Osteoblast (primary cell): Measurements from ENCODE around the gene PSMA5. TPM values are rescaled to one million over a fixed set of nuclear protein-coding genes. Genes with fewer than 3 reads are reported as not detected.
A peak's percentile ranks its signal among the peaks of the same experiment; 100 is the strongest.

Experiments
- DNase-seq: peaks from one replicate; pipeline ENCODE4 v3.0.0; 2011; ENCODE audit warnings: low spot score, mixed read lengths; ENCODE audit not compliant: insufficient read length; ENCODE audit errors: missing footprints
- H2AFZ ChIP-seq: 2 replicates; pipeline ENCODE4 v1.6.0; 2011; ENCODE audit warnings: mild to moderate bottlenecking, low read length
- H3K27ac ChIP-seq: 2 replicates; pipeline ENCODE4 v1.5.1; 2011; ENCODE audit warnings: mild to moderate bottlenecking, low read depth, low read length, moderate library complexity
- H3K27me3 ChIP-seq: 2 replicates; pipeline ENCODE4 v1.6.0; 2012; ENCODE audit warnings: mild to moderate bottlenecking, control low read depth, inconsistent platforms, low read length, moderate library complexity; ENCODE audit not compliant: insufficient read depth
- H3K36me3 ChIP-seq: 2 replicates; pipeline ENCODE4 v1.5.1; 2011; ENCODE audit warnings: mild to moderate bottlenecking, low read length, control low read depth, moderate library complexity; ENCODE audit not compliant: insufficient read depth
- H3K4me1 ChIP-seq: 2 replicates; pipeline ENCODE4 v1.5.1; 2011; ENCODE audit warnings: mild to moderate bottlenecking, low read length, control low read depth, moderate library complexity; ENCODE audit not compliant: insufficient read depth
- H3K4me2 ChIP-seq: 2 replicates; pipeline ENCODE4 v1.6.0; 2011; ENCODE audit warnings: mild to moderate bottlenecking, low read length; ENCODE audit not compliant: insufficient read depth
- H3K4me3 ChIP-seq: fragments of 200-600 bp; sonication (generic); 3 replicates; pipeline ENCODE4 v1.5.1; 2012; ENCODE audit warnings: mild to moderate bottlenecking, low read length, inconsistent platforms; ENCODE audit not compliant: insufficient read depth
- H3K79me2 ChIP-seq: 2 replicates; pipeline ENCODE4 v1.6.0; 2012; ENCODE audit warnings: mild to moderate bottlenecking, low read length, control low read depth, inconsistent platforms; ENCODE audit not compliant: insufficient read depth
- H3K9me3 ChIP-seq: 2 replicates; pipeline ENCODE4 v1.5.1; 2011; ENCODE audit warnings: low read depth, low read length, control low read depth
- H4K20me1 ChIP-seq: 2 replicates; pipeline ENCODE4 v1.6.0; 2012; ENCODE audit warnings: mild to moderate bottlenecking, low read length, control low read depth; ENCODE audit not compliant: insufficient read depth
- total RNA-seq: library from RNA; depleted of rRNA; stranded (reverse); fragments of >200 nt; gene quantifications from 2 replicates; pipeline ENCODE4 v1.2.3, GENCODE V29; 2012
- TF ChIP-seq, protein P1 (sequence below): IDR thresholded peaks from 2 replicates; pipeline ENCODE4 v1.5.1; 2011; ENCODE audit warnings: mild to moderate bottlenecking, low read depth, low read length, moderate library complexity; ENCODE audit errors: extremely low read depth

The PSMA5 gene
- total RNA-seq, 1 donor, result 45.6 TPM

DNA sequence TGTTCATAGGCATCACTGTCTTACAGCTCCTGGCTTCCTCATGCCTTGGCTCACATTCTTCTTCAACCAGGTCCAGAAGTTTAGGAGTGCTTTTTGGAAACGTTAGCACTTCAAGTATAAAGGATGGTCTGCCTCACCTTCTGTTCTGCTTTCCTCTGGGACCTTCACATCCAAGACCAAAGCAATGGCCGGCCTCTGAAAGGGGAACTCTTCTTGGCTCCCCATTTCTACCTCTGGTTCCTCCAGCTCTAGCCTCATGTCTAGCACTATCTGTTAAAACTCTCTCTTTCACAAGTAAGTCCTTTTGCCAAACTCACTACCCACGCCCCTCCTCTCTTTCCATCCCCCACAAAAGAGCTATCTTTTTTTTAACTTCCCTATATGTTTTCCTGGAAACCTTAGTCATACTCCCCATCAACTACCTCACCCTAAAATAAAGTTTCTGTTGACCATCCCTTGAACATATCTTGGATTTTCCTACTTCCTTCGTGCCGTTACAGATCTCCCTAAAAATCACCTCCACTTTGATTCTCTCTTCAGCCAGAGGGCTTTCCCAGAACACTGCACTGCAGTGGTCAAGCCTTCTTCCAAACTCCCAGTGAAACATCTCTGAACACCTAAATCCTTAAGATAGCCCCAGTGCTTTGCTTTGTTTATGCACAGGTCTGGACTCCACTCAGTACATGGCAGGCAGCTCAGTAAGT, 36.5 kb downstream of the PSMA5 start:
- Histone ChIP-seq H3K79me2 (peaks cover 76% of the 10 kb centered on the region), H3K27ac (peak overlapping the region; percentile 73), H3K36me3 (no peaks in the 10 kb centered on the region), H3K4me2 (no peak overlapping the region), H2AFZ (no peak overlapping the region), H3K27me3 (no peaks in the 10 kb centered on the region), H3K4me1 (peaks cover 59% of the 10 kb centered on the region), H3K4me3 (no peak overlapping the region), H3K9me3 (no peaks in the 10 kb centered on the region), H4K20me1 (no peaks in the 10 kb centered on the region)
- TF ChIP-seq, protein P1, sequence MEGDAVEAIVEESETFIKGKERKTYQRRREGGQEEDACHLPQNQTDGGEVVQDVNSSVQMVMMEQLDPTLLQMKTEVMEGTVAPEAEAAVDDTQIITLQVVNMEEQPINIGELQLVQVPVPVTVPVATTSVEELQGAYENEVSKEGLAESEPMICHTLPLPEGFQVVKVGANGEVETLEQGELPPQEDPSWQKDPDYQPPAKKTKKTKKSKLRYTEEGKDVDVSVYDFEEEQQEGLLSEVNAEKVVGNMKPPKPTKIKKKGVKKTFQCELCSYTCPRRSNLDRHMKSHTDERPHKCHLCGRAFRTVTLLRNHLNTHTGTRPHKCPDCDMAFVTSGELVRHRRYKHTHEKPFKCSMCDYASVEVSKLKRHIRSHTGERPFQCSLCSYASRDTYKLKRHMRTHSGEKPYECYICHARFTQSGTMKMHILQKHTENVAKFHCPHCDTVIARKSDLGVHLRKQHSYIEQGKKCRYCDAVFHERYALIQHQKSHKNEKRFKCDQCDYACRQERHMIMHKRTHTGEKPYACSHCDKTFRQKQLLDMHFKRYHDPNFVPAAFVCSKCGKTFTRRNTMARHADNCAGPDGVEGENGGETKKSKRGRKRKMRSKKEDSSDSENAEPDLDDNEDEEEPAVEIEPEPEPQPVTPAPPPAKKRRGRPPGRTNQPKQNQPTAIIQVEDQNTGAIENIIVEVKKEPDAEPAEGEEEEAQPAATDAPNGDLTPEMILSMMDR, result no peak
- DNase-seq, result no peak

DNA sequence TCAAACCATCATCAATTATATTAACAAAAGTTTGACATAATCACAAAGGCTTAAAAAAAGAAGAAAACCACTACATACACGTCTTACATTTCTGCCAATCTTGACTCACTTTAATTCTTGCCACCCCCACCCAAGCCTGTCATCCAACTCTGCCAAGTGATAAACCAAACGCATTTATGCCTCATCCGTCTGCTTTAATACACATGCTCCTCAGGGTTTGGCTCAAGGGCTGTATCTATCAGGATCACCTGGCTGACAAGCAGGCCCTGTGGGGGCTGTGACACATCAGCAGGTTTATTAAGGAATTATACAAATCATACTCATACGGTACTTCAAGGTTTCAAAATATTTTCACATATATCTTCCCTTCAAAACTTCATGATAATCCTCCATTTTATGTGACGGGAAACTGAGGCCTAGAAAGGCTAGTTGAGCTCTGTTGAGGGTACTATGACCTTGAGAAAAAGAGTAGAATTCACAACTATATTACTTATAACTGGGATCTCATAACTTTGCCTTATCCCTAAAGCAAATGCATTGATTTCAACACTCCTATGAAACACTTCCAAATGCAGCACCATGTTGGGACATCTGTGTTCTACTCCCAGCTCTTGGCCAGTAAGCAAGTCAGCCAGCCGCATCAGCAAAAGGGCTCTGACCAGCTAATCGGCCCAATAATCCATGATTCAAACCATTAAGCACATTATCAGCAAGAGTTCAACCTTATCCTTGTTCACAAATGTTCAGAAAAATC, 37.2 kb downstream of the PSMA5 start:
- H3K36me3 ChIP-seq, result no peaks in the 10 kb centered on the region
- H3K9me3 ChIP-seq, result peaks cover 2% of the 10 kb centered on the region
- H3K79me2 ChIP-seq, result peaks cover 77% of the 10 kb centered on the region
- H3K4me3 ChIP-seq, result no peak overlapping the region
- DNase-seq, result no peak
- TF ChIP-seq, protein P1, result no peak
- H3K27ac ChIP-seq, result peak overlapping the region; percentile 73
- H3K4me1 ChIP-seq, result peaks cover 56% of the 10 kb centered on the region
- H3K4me2 ChIP-seq, result no peak overlapping the region
- H4K20me1 ChIP-seq, result no peaks in the 10 kb centered on the region
- H3K27me3 ChIP-seq, result no peaks in the 10 kb centered on the region
- H2AFZ ChIP-seq, result no peak overlapping the region

DNA sequence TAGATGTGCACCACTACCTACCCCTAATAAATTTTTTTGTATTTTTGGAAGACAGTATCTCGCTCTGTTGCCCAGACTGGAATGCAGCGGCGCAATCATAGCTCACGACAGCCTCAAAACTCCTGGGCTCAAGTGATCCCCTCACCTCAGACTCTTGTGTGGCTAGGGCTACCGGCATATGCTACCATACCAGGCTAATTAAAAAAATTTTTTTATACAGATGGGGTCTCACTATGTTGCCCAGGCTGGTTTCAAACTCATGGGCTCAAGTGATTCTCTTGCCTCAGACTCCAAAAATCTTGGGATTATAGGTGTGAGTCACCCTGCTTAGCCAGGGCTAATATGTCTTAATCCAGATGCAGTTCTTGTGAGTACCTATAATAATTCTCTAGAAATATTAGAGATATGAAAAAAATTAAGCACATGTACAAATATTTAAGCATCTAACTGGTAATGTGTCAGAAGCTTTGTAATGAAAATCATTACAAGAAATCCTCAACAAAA, 38.0 kb downstream of the PSMA5 start:
- TF ChIP-seq, protein P1, result no peak
- Histone ChIP-seq H3K4me1 (peaks cover 53% of the 10 kb centered on the region), H2AFZ (no peak overlapping the region), H3K79me2 (peaks cover 79% of the 10 kb centered on the region), H3K27me3 (no peaks in the 10 kb centered on the region), H3K4me2 (no peak overlapping the region), H3K9me3 (peaks cover 2% of the 10 kb centered on the region), H3K27ac (no peak overlapping the region), H4K20me1 (no peaks in the 10 kb centered on the region), H3K4me3 (no peak overlapping the region), H3K36me3 (no peaks in the 10 kb centered on the region)
- DNase-seq, result peak; percentile 69
